Hepatocyte (in vitro differentiated cells): ENCODE results near the gene MATR3. TPM values are rescaled to one million over a fixed set of nuclear protein-coding genes. Genes with fewer than 3 reads are reported as not detected.

ENCODE experiments used
- DNase-seq: peaks from one replicate; pipeline ENCODE4 v3.0.0-alpha.2; 2016; ENCODE audit warnings: low spot score
- H2AFZ ChIP-seq: fragments of 200-600 bp; sonication (generic); 2 replicates; pipeline ENCODE4 v1.6.0; 2016; ENCODE audit warnings: antibody characterized with exemption, mild to moderate bottlenecking
- H3K27ac ChIP-seq: fragments of 200-600 bp; sonication (generic); 2 replicates; pipeline ENCODE4 v1.5.1; 2016; ENCODE audit warnings: mild to moderate bottlenecking
- H3K27me3 ChIP-seq: fragments of 200-600 bp; sonication (generic); 2 replicates; pipeline ENCODE4 v1.6.1; 2016
- H3K36me3 ChIP-seq: fragments of 200-600 bp; sonication (generic); replicated peaks from 2 replicates; pipeline ENCODE4 v1.5.1; 2016; ENCODE audit warnings: low read depth; ENCODE audit not compliant: insufficient read depth
- H3K4me1 ChIP-seq: fragments of 200-600 bp; sonication (generic); 2 replicates; pipeline ENCODE4 v1.5.1; 2016; ENCODE audit warnings: mild to moderate bottlenecking, moderate library complexity; ENCODE audit not compliant: insufficient read depth
- H3K4me2 ChIP-seq: fragments of 200-600 bp; sonication (generic); 2 replicates; pipeline ENCODE4 v1.6.0; 2016
- H3K4me3 ChIP-seq: fragments of 200-600 bp; sonication (generic); 2 replicates; pipeline ENCODE4 v1.5.1; 2016; ENCODE audit warnings: mild to moderate bottlenecking
- H3K79me2 ChIP-seq: fragments of 200-600 bp; sonication (generic); 2 replicates; pipeline ENCODE4 v1.6.0; 2017; ENCODE audit warnings: mild to moderate bottlenecking
- H3K9me2 ChIP-seq: fragments of 200-600 bp; sonication (generic); replicated peaks from 2 replicates; pipeline ENCODE4 v1.6.0; 2017; ENCODE audit warnings: mild to moderate bottlenecking; ENCODE audit not compliant: insufficient read depth
- H3K9me3 ChIP-seq: fragments of 200-600 bp; sonication (generic); 2 replicates; pipeline ENCODE4 v1.5.1; 2016; ENCODE audit warnings: low read depth, mild to moderate bottlenecking
- H4K20me1 ChIP-seq: fragments of 200-600 bp; sonication (generic); 2 replicates; pipeline ENCODE4 v1.6.0; 2016; ENCODE audit warnings: mild to moderate bottlenecking; ENCODE audit not compliant: insufficient read depth, poor library complexity, severe bottlenecking
- CTCF ChIP-seq: fragments of 200-600 bp; sonication (generic); IDR thresholded peaks from 2 replicates; pipeline ENCODE4 v1.5.1; 2016; ENCODE audit warnings: antibody characterized with exemption, mild to moderate bottlenecking; ENCODE audit not compliant: poor library complexity
- EZH2 ChIP-seq: fragments of 200-600 bp; sonication (generic); IDR thresholded peaks from 2 replicates; pipeline ENCODE4 v1.6.1; 2016; ENCODE audit warnings: antibody characterized with exemption, mild to moderate bottlenecking, borderline replicate concordance
- EZH2phosphoT487 ChIP-seq: fragments of 200-600 bp; sonication (generic); IDR thresholded peaks from one replicate; pipeline ENCODE4 v1.6.1; 2018; ENCODE audit warnings: antibody characterized with exemption, mild to moderate bottlenecking, low read depth, moderate library complexity; ENCODE audit not compliant: unreplicated experiment, severe bottlenecking
- WGBS: methylation state at CpG from one replicate; pipeline ENCODE4 v1.1.6; 2016; ENCODE audit warnings: low lambda C conversion rate; ENCODE audit errors: missing lambda C conversion rate; 5-methylcytosine and 5-hydroxymethylcytosine counted together
- polyA plus RNA-seq: library from polyadenylated mRNA; unstranded; fragments of >200 nt; fragmentation: Nextera tagmentation; extraction: Ambion mirVana; gene quantifications from 2 replicates; pipeline ENCODE4 v1.2.1, GENCODE V29; 2016
- total RNA-seq: library from RNA; depleted of rRNA; stranded (reverse); fragments of >200 nt; gene quantifications from 2 replicates; pipeline ENCODE4 v1.2.3, GENCODE V29; 2014

MATR3 gene
- total and polyA plus RNA-seq, 2 experiments from 2014 or later: 183 to 355 TPM

GRCh38 chr5:139371482-139372435, 78.2 kb downstream of the MATR3 start:
- Histone ChIP-seq H3K27ac (no peak overlapping the region), H3K4me1 (no peaks in the 10 kb centered on the region), H3K79me2 (no peaks in the 10 kb centered on the region), H3K36me3 (no peaks in the 10 kb centered on the region), H3K4me3 (no peak overlapping the region), H4K20me1 (peaks cover 3% of the 10 kb centered on the region), H3K9me2 (no peaks in the 10 kb centered on the region), H3K9me3 (no peaks in the 10 kb centered on the region), H3K27me3 (no peaks in the 10 kb centered on the region), H2AFZ (no peak overlapping the region), H3K4me2 (no peak overlapping the region)
- whole genome bisulfite sequencing: 93% methylated on average over 7 of the region's 7 CpGs
- TF ChIP-seq CTCF (no peak), EZH2phosphoT487 (no peak), EZH2 (no peak)
- DNase-seq: no peak

GRCh38 chr5:139374909-139375308, 81.4 kb downstream of the MATR3 start:
- WGBS: 93% methylated on average over 2 of the region's 2 CpGs
- no peaks in the 10 kb centered on the region for H3K4me1 ChIP-seq
- no peak for DNase-seq
- TF ChIP-seq CTCF (no peak), EZH2phosphoT487 (no peak), EZH2 (no peak)
- no peaks in the 10 kb centered on the region for H3K9me3 ChIP-seq
- H3K4me3 ChIP-seq: no peak overlapping the region
- H3K27me3 ChIP-seq: no peaks in the 10 kb centered on the region
- no peak overlapping the region for H3K4me2 ChIP-seq
- H3K9me2 ChIP-seq: no peaks in the 10 kb centered on the region
- no peaks in the 10 kb centered on the region for H3K79me2 ChIP-seq
- H3K27ac ChIP-seq: no peak overlapping the region
- H4K20me1 ChIP-seq: no peaks in the 10 kb centered on the region
- no peaks in the 10 kb centered on the region for H3K36me3 ChIP-seq
- H2AFZ ChIP-seq: no peak overlapping the region

GRCh38 chr5:139376364-139376763, 82.8 kb downstream of the MATR3 start:
- Histone ChIP-seq H3K9me2 (no peaks in the 10 kb centered on the region), H3K4me1 (no peaks in the 10 kb centered on the region), H2AFZ (no peak overlapping the region), H3K79me2 (no peaks in the 10 kb centered on the region), H3K9me3 (no peaks in the 10 kb centered on the region), H3K4me3 (no peak overlapping the region), H3K27me3 (no peaks in the 10 kb centered on the region), H4K20me1 (no peaks in the 10 kb centered on the region), H3K36me3 (no peaks in the 10 kb centered on the region), H3K27ac (no peak overlapping the region), H3K4me2 (no peak overlapping the region)
- WGBS: 90% methylated on average over 7 of the region's 7 CpGs
- no peak for DNase-seq
- TF ChIP-seq EZH2phosphoT487: no peak
- no peak for TF ChIP-seq CTCF
- no peak for TF ChIP-seq EZH2
